HL-60/S4 treated with phorbol 12-myristate 13-acetate at 8.2 ng/mL for 4 days and 3 days (cell line): ENCODE results near the gene CD151.

Experiments used
- in situ Hi-C: fragments of 300-500 bp; cut with MboI; formaldehyde crosslinking; loops from 2 replicates; pipeline ENCODE4 v1.15.0; 2022; ENCODE audit warnings: low sequenced_read_pairs

CD151 gene

GRCh38 chr11:813072-813455 lies 19.7 kb upstream of the CD151 start:
- in situ Hi-C loops, result no loop called here

- in situ Hi-C loops, result no loop called here
These were observed 19.2 kb upstream of the CD151 start for GRCh38 chr11:813456-814096.

GRCh38 chr11:815675-816432 lies 16.9 kb upstream of the CD151 start:
- in situ Hi-C loops, result no loop called here

- in situ Hi-C loops, result no loop called here
These were observed 16.3 kb upstream of the CD151 start for GRCh38 chr11:816433-816779.

- in situ Hi-C loops, result no loop called here
These were observed 14.2 kb upstream of the CD151 start, which contains the start of gene PNPLA2 for GRCh38 chr11:818396-819128. PNPLA2 (plus strand) TSS chr11:818914; CDS start chr11:819719, 805 bp downstream.

GRCh38 chr11:819129-819931 lies 13.4 kb upstream of the CD151 start:
- in situ Hi-C loops, result no loop called here

- in situ Hi-C loops, result no loop called here
These were observed 12.7 kb upstream of the CD151 start for GRCh38 chr11:819943-820649.

- in situ Hi-C loops, result no loop called here
These were observed 11.9 kb upstream of the CD151 start for GRCh38 chr11:820655-821511.

GRCh38 chr11:821512-822371 lies 11.0 kb upstream of the CD151 start:
- in situ Hi-C loops, result no loop called here

- in situ Hi-C loops, result no loop called here
These were observed 9.1 kb upstream of the CD151 start for GRCh38 chr11:823441-824291.

GRCh38 chr11:824292-824880 lies 8.4 kb upstream of the CD151 start:
- in situ Hi-C loops, result no loop called here

- in situ Hi-C loops, result no loop called here
These were observed 7.8 kb upstream of the CD151 start for GRCh38 chr11:824942-825341.

GRCh38 chr11:825366-826226 lies 7.2 kb upstream of the CD151 start:
- in situ Hi-C loops, result no loop called here

GRCh38 chr11:826227-826621 lies 6.5 kb upstream of the CD151 start:
- in situ Hi-C loops, result no loop called here

GRCh38 chr11:826836-827145 lies 6.0 kb upstream of the CD151 start:
- in situ Hi-C loops, result no loop called here

GRCh38 chr11:827146-827896 lies 5.4 kb upstream of the CD151 start:
- in situ Hi-C loops, result no loop called here
